Measurements from ENCODE around the gene NTNG1. TPM values are rescaled to one million over a fixed set of nuclear protein-coding genes. Genes with fewer than 3 reads are reported as not detected.
"Not testable (repeated sequence)": the region's sequence is repeated elsewhere in the genome, so short reads cannot be mapped to it uniquely, and the experiment has no call there.

Gene NTNG1
- total RNA-seq, 2 donors from 2014 or later, result not detected

DNA sequence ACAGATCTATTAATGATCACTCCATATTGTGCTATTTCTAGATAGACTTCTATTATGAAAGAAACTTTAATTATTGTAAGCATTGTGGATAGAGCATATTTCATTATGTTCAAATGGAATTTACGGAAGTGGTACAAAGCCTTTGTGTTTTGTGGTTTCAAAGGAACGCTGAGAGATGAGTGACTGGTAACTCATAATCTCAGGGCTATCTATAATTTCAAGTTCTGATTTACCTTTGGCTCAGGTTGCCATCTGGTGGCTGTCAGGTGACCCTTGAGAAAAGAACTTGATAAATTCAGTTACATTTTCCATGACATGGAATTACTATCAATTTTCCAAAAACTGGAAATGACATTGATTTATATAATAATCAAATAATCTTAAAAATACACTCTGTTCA, 12.2 kb downstream of the NTNG1 start:
- Mint-ChIP-seq H3K4me3 (no peak overlapping the region), H3K36me3 (no peaks in the 10 kb centered on the region), H3K9me3 (no peaks in the 10 kb centered on the region), H3K27me3 (peaks cover 11 to 12% of the 10 kb centered on the region in 2 donors), H3K27ac (no peak overlapping the region), H3K4me1 (ENCODE audit: low read depth in 2 of 2) (no peaks in the 10 kb centered on the region)
- ATAC-seq (no peak), DNase-seq (ENCODE audit: low spot score) (no peak)

DNA sequence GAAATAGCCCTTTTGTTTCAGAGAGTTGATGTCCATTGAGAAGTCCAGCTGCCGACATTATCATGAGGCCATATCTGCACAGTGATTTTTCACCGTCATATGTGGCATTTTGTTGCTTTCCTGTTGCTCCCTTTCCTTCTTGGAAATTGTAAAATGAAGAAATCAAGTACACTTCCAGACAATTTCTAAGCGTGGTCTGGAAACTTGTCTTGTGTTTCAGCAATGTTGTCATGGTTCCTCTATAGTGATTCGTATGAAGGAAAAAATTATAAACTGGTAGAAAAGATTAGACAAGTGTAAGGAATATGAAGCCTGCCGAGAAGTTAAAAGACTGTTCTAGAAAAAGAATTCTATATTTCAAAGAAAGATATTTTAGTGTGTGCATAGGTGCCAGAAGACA, 17.7 kb downstream of the NTNG1 start:
- Mint-ChIP-seq H3K4me3 (no peak overlapping the region), H3K27me3 (peaks cover 9 to 14% of the 10 kb centered on the region in 2 donors), H3K9me3 (no peaks in the 10 kb centered on the region), H3K4me1 (ENCODE audit: low read depth in 2 of 2) (no peaks in the 10 kb centered on the region), H3K27ac (no peak overlapping the region), H3K36me3 (no peaks in the 10 kb centered on the region)
- DNase-seq (ENCODE audit: low spot score), result no peak
- ATAC-seq, result no peak

DNA sequence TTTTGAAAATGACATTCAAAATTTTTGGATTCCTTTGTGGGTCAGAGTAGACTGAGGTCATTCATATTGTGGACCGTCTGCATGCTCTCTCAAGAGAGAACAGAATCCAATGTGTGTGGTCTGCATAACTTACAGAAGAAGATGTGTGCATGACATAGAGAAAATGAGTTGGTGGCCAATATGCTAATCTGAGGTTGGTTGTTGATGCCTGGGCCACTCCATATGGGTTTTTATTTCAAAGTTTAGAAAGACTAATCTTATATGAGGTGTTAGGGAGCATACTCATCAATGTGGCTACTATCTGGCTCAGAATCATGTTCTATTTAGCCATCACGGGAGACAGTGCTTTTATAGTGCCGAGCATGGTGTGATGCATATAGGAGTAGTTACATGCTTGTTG, 18.2 kb downstream of the NTNG1 start:
- Mint-ChIP-seq H3K4me3 (no peak overlapping the region), H3K9me3 (no peaks in the 10 kb centered on the region), H3K36me3 (no peaks in the 10 kb centered on the region), H3K27me3 (peaks cover 5 to 9% of the 10 kb centered on the region in 2 donors), H3K27ac (no peak overlapping the region), H3K4me1 (ENCODE audit: low read depth in 2 of 2) (no peaks in the 10 kb centered on the region)
- no peak for DNase-seq (ENCODE audit: low spot score)
- no peak for ATAC-seq

DNA sequence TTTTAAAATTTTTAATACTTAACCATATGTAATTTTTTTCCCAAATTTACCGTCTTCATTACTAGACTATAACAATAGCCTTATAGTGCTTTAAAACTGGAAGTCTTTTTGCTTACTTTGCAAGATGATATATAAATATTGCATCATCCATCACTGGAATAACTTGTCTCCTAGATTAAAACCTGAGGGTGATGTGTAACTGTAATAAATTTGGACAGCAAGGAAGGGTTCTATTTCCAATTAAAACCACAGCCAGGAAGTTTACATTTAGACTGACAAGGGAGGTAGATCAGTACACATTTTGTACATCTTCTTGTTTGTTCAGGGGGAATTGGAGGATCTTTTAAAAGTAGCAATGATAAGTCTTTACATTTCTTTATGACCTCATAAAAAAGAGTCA, 21.9 kb downstream of the NTNG1 start:
- H3K4me3 Mint-ChIP-seq, result no peak overlapping the region
- no peak for DNase-seq (ENCODE audit: low spot score)
- peaks cover 0 to 8% of the 10 kb centered on the region in 2 donors for H3K27me3 Mint-ChIP-seq
- no peaks in the 10 kb centered on the region for H3K36me3 Mint-ChIP-seq
- no peak overlapping the region for H3K27ac Mint-ChIP-seq
- no peaks in the 10 kb centered on the region for H3K4me1 Mint-ChIP-seq (ENCODE audit: low read depth in 2 of 2)
- H3K9me3 Mint-ChIP-seq, result peaks cover 2% of the 10 kb centered on the region
- ATAC-seq, result no peak

DNA sequence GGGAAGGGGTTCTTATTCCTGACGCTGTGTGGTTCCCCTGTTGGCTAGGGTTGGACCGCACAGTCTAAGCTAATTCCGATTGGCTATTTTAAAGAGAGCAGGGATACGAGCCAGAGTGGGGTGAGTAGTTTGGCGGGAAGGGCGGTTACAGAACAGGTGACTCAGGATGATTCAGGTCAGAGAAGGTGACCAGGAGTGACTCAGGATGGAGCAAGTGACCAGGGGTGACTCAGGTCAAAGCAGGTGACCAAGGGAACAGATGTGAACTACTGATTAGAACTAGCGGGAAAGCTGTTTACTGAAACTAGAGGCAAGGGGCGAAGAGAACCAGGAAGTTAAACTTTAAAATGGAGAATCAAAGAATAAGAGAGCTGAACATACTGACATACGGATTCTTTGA, 24.1 kb downstream of the NTNG1 start:
- not testable (repeated sequence) for ATAC-seq; DNase-seq (ENCODE audit: low spot score); H3K27ac Mint-ChIP-seq; H3K27me3 Mint-ChIP-seq; H3K4me1 Mint-ChIP-seq (ENCODE audit: low read depth in 2 of 2); H3K4me3 Mint-ChIP-seq; H3K36me3 Mint-ChIP-seq; H3K9me3 Mint-ChIP-seq

DNA sequence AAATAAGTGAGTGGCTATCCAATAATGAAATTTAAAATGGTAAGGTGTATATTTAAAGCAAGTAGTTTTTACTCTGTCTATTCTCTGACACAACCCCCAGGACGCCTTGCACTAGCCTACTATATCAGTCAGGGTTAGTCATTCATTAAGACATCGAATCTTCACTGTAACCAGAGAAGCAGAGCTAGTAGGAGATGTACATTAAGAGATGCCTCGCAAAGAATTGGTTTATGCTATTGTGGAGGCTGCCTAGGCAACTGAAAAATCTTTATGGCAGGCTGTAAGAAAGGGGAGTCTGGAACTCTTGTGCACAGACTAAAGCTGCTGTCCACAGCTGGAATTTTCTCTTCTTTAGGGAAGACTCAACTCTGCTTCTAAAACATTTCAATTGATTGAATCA, 28.8 kb downstream of the NTNG1 start:
- no peak overlapping the region for H3K4me3 Mint-ChIP-seq
- no peaks in the 10 kb centered on the region for H3K4me1 Mint-ChIP-seq (ENCODE audit: low read depth in 2 of 2)
- DNase-seq (ENCODE audit: low spot score), result no peak
- peaks cover 2% of the 10 kb centered on the region for H3K9me3 Mint-ChIP-seq
- no peaks in the 10 kb centered on the region for H3K27me3 Mint-ChIP-seq
- no peak for ATAC-seq
- H3K36me3 Mint-ChIP-seq, result no peaks in the 10 kb centered on the region
- H3K27ac Mint-ChIP-seq, result no peak overlapping the region

DNA sequence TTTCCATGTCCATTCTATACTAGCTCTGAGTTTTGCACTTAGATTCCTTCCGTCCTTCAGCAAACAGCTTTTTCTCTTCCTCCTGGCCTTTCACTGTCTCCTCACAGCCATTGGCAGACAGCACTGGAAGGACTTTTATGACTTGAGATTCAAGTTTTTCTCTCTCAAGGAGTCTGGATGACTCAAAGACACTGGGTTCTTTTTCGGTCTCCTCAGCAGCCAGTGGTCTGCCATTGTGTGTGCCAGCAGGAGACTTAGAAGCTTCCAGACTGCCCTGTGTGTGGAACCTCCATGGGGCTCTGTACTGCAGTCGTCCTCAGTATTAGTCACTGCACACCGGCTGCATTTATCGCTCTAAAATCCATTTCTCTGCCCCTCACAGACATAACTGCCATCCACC, 30.5 kb downstream of the NTNG1 start:
- Mint-ChIP-seq H3K27ac (no peak overlapping the region), H3K4me3 (no peak overlapping the region), H3K9me3 (no peaks in the 10 kb centered on the region), H3K36me3 (no peaks in the 10 kb centered on the region), H3K4me1 (ENCODE audit: low read depth in 2 of 2) (no peaks in the 10 kb centered on the region), H3K27me3 (no peaks in the 10 kb centered on the region)
- DNase-seq (ENCODE audit: low spot score) (no peak), ATAC-seq (no peak)

DNA sequence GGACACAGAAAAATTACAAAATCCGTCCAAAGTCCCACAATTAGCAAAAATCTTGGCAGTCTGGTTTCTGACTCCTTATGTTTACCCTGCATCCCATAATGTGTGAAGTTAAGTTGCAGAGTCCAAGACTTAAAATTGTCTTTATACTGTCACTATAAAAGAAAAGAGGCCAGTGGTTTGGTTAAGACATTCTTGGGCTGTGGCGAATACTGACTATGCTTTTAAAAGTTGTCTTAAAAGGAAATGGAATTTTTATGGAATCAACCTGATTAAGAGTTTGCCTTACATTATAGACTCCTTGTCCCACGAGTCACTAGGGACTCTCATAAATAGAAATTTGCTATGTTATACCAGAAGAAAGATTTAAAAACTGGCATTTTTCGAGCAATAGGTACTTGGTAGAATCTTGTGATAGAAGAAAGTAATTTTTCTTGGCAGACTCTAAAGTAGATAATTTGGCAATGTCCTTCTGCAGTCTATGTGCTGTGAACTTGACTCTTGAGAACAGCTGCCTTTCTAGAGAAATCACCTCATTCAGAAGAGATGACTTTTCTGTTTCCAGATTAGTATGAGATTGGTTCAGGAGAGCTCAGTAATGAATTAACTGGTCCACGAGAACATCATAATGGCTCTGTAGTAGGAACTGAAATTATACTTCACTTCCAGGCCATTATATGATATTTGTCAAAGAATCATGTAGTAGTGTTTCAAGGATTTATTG, 31.8 kb downstream of the NTNG1 start:
- no peak overlapping the region for H3K27ac Mint-ChIP-seq
- H3K4me1 Mint-ChIP-seq (ENCODE audit: low read depth in 2 of 2), result no peaks in the 10 kb centered on the region
- H3K9me3 Mint-ChIP-seq, result no peaks in the 10 kb centered on the region

DNA sequence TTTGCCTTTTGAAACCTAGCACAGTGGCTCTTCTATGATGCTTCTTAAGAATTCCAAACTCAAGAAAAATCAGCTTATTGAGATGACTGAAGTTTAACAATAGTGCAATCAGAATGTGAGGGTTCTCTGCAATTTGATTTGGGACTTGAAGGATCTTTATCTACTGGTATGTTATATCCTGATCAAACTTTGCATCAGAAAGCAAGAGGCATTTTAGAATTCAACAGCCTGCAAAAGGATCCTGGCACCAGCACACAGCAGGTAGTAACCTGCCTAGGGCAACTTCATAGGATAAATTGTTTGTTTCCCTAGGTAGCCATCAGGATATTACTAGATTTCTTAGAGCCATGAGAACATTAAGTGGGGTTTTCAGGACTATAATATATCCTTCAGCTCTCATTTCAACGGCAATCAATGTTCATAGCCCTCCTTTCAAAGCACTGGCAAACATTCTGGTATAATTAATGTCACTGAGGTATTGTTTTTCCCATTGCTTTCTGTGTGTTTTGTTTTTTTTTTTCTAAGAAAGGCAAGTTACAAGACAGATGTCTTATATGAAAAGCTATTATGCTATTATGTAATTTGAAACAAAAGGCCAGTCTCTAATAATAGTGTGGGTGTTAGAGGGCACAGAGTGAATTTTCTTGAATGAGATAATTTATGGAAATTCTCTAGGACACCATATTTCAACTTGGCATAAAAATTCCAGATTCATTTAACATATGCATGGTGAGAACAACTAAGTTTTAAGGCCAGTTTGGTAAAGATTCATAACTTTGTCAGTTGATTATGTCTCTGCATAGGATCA, 34.5 kb downstream of the NTNG1 start:
- H3K27me3 Mint-ChIP-seq, result peaks cover 0 to 11% of the 10 kb centered on the region in 2 donors
- no peaks in the 10 kb centered on the region for H3K9me3 Mint-ChIP-seq
- no peaks in the 10 kb centered on the region for H3K36me3 Mint-ChIP-seq
- no peak for ATAC-seq
- H3K4me1 Mint-ChIP-seq (ENCODE audit: low read depth in 2 of 2), result no peaks in the 10 kb centered on the region
- DNase-seq (ENCODE audit: low spot score), result no peak
- H3K27ac Mint-ChIP-seq, result no peak overlapping the region
- H3K4me3 Mint-ChIP-seq, result no peak overlapping the region

More for the DNA sequence above, 31.8 kb downstream of the NTNG1 start:
- Mint-ChIP-seq H3K4me3 (no peak overlapping the region), H3K27me3 (peaks cover 0 to under 1% of the 10 kb centered on the region in 2 donors), H3K36me3 (no peaks in the 10 kb centered on the region)
- no peak for ATAC-seq
- no peak for DNase-seq (ENCODE audit: low spot score)

DNA sequence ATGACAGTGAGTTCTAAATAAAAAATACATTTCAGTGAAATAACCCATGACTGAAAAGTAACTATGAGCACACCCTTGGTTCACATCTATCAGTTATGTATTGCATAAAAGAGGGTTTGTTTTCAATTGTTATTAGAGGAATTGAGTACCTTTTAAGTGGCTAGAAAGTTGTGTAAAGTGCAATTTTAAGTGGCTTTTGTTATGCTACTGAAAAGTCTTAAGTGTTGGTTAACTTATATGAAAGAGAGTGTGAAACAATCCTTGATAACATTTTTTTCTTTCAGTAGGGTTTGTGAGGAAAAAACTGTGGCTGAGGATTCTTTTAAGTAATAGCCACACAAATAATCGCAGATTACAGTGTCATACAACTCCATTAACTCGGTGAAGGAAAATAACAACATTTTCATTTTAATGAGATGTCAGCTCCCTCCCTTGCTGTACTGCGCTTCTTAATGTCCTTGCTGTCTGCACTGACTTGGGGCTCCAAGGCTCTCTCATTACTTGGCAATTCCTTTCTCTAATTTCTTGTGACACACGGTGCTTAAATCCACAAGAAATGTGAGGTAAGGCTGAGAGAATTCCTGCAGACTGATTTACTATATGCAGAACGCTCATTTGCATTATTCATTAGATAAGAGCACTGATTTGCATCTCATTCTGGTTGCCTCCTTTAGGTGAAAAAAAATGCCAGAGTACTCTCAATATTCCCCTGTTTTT, 40.6 kb downstream of the NTNG1 start:
- H3K9me3 Mint-ChIP-seq, result no peaks in the 10 kb centered on the region
- H3K4me3 Mint-ChIP-seq, result no peak overlapping the region
- H3K36me3 Mint-ChIP-seq, result no peaks in the 10 kb centered on the region
- ATAC-seq, result no peak
- no peaks in the 10 kb centered on the region for H3K4me1 Mint-ChIP-seq (ENCODE audit: low read depth in 2 of 2)
- H3K27ac Mint-ChIP-seq, result no peak overlapping the region
- peaks cover 0 to 20% of the 10 kb centered on the region in 2 donors for H3K27me3 Mint-ChIP-seq
- DNase-seq (ENCODE audit: low spot score), result no peak

DNA sequence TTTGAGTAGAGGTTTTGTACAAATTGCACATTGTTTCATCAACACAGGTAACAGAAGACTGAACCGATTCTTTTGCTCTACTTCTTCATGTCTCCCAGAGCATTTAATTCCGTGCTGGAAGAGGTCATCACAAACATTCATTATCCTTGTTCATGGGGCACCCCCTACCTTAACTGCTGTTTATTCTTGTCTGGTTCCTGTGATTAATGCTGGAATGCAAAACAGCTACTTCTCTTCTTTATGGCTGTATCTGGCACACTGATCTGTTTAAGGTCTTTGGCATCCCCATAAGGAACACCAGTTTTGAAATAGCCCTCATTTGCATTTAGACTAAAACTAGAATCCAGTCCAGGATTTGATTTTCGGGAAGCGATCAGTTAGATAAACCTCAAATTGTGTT, 42.2 kb downstream of the NTNG1 start:
- no peaks in the 10 kb centered on the region for H3K36me3 Mint-ChIP-seq
- ATAC-seq, result no peak
- DNase-seq (ENCODE audit: low spot score), result no peak
- peaks cover 3% of the 10 kb centered on the region for H3K9me3 Mint-ChIP-seq
- H3K4me1 Mint-ChIP-seq (ENCODE audit: low read depth in 2 of 2), result no peaks in the 10 kb centered on the region
- H3K27me3 Mint-ChIP-seq, result peaks cover 3 to 15% of the 10 kb centered on the region in 2 donors
- no peak overlapping the region for H3K4me3 Mint-ChIP-seq
- no peak overlapping the region for H3K27ac Mint-ChIP-seq

DNA sequence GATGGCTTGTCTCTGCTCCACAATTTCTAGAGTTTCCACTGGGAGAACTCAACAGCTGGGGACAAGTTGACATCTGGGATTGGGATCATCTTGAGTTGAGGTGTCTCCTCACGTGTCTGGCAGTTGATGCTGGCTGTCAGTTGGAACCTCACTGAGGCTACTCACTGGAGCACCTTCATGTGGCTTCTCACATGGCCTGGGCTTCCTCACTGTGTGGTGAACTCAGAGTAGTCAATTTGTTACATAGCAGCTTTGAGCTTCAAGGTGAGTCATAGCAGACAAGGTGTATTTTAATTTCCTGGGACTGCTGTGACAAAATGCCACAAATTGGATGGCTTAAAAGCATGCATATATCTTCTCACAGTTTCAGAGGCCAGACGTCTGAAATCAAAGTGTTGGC, 44.0 kb downstream of the NTNG1 start:
- Mint-ChIP-seq H3K9me3 (peaks cover 3% of the 10 kb centered on the region), H3K27me3 (peaks cover 3 to 9% of the 10 kb centered on the region in 2 donors), H3K27ac (no peak overlapping the region), H3K4me3 (no peak overlapping the region), H3K36me3 (no peaks in the 10 kb centered on the region), H3K4me1 (ENCODE audit: low read depth in 2 of 2) (no peaks in the 10 kb centered on the region)
- no peak for DNase-seq (ENCODE audit: low spot score)
- ATAC-seq, result no peak

DNA sequence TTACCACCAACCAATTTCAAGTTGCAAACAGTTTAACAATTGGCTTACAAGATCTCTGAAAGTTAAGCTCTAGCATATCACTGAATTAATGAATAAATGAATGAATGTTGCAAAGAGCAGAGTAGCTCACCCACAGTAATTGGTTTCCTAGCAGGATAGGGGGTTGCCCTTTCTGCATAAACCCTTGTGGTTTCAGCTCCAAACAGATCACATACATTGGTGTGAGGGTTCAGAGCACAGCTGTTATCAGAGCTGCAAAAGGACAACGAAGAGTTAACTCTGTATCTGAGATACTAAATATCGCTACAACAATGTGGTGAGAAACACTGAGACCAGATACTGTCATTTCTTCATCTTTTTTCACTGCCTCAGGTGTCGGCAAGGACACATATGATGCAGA, 46.6 kb downstream of the NTNG1 start:
- H3K36me3 Mint-ChIP-seq, result no peaks in the 10 kb centered on the region
- H3K4me3 Mint-ChIP-seq, result no peak overlapping the region
- ATAC-seq, result no peak
- H3K27ac Mint-ChIP-seq, result no peak overlapping the region
- H3K4me1 Mint-ChIP-seq (ENCODE audit: low read depth in 2 of 2), result no peaks in the 10 kb centered on the region
- H3K27me3 Mint-ChIP-seq, result peaks cover 3 to 9% of the 10 kb centered on the region in 2 donors
- no peak for DNase-seq (ENCODE audit: low spot score)
- H3K9me3 Mint-ChIP-seq, result peaks cover 3% of the 10 kb centered on the region

DNA sequence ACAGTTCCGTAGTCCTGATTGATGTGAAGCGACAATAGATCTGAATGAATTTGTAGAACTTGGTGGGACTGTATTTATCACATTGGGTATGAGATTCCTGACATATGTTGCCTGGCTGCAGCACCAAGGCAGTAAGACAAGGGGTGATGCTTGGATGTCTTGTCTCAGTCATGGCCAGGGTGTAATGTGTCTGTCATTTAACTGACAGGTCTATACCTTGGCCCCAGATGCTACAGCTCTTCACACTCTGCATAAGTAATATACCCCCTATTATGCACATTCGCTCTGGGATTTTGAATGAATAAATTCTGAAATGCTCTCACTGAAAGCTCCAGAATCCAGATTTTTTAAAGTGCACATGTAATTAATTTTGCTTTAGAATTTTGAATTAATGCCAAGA, 47.3 kb downstream of the NTNG1 start:
- ATAC-seq (no peak), DNase-seq (ENCODE audit: low spot score) (no peak)
- Mint-ChIP-seq H3K4me3 (no peak overlapping the region), H3K27ac (no peak overlapping the region), H3K36me3 (no peaks in the 10 kb centered on the region), H3K9me3 (peaks cover 3% of the 10 kb centered on the region), H3K27me3 (peaks cover 3 to 9% of the 10 kb centered on the region in 2 donors), H3K4me1 (ENCODE audit: low read depth in 2 of 2) (no peaks in the 10 kb centered on the region)
